ENCODE results near the gene DHRS2. TPM values are rescaled to one million over a fixed set of nuclear protein-coding genes. Genes with fewer than 3 reads are reported as not detected.

DHRS2 gene
- total RNA-seq, 4 donors from 2014 or later, result 0.24 TPM; not detected in 3

GRCh38 chr14:23663711-23664110, 27.5 kb downstream of the DHRS2 start:
- no peak for ATAC-seq (ENCODE audit: low FRiP score)
- no peak for DNase-seq (ENCODE audit: low spot score)
- TF ChIP-seq CTCF (IDR thresholded peaks at IDR 0.05), result no peak

- DNase-seq (ENCODE audit: low spot score), result no peak
- no peak for TF ChIP-seq CTCF (IDR thresholded peaks at IDR 0.05)
- ATAC-seq (ENCODE audit: low FRiP score), result no peak
Observed at GRCh38 chr14:23664207-23664885, 28.2 kb downstream of the DHRS2 start.

- DNase-seq (ENCODE audit: low spot score), result no peak
- TF ChIP-seq CTCF (IDR thresholded peaks at IDR 0.05), result no peak
- ATAC-seq (ENCODE audit: low FRiP score), result no peak
Observed at GRCh38 chr14:23665302-23666016, 29.3 kb downstream of the DHRS2 start.

GRCh38 chr14:23667134-23667533, 31.0 kb downstream of the DHRS2 start:
- no peak for ATAC-seq (ENCODE audit: low FRiP score)
- no peak for TF ChIP-seq CTCF (IDR thresholded peaks at IDR 0.05)
- no peak for DNase-seq (ENCODE audit: low spot score)

- TF ChIP-seq CTCF (IDR thresholded peaks at IDR 0.05), result no peak
- DNase-seq (ENCODE audit: low spot score) (no peak), ATAC-seq (ENCODE audit: low FRiP score) (no peak)
Observed at GRCh38 chr14:23669441-23669840, 33.3 kb downstream of the DHRS2 start.

GRCh38 chr14:23670481-23670880, 34.3 kb downstream of the DHRS2 start:
- DNase-seq (ENCODE audit: low spot score) (no peak), ATAC-seq (ENCODE audit: low FRiP score) (no peak)
- no peak for TF ChIP-seq CTCF (IDR thresholded peaks at IDR 0.05)

- TF ChIP-seq CTCF (IDR thresholded peaks at IDR 0.05), result no peak
- no peak for DNase-seq (ENCODE audit: low spot score)
- no peak for ATAC-seq (ENCODE audit: low FRiP score)
Observed at GRCh38 chr14:23672200-23672599, 36.0 kb downstream of the DHRS2 start.

Data from omental fat pad (tissue), 4 donors.